PFSK-1 (cell line): Measurements from ENCODE around the gene CEP70.

ENCODE experiments used
- FOXP2 ChIP-seq: optimal IDR thresholded peaks from 2 replicates; pipeline ENCODE3; 2011; ENCODE audit warnings: borderline replicate concordance, control low read depth, inconsistent platforms; ENCODE audit not compliant: insufficient read depth; ENCODE audit errors: extremely low read length, extremely low read depth
- POLR2AphosphoS5 ChIP-seq: IDR thresholded peaks from 2 replicates; pipeline ENCODE4 v1.6.1; 2012; ENCODE audit warnings: low read depth, mild to moderate bottlenecking, control low read depth, low read length, moderate library complexity
- REST ChIP-seq, 2 experiments: IDR thresholded peaks; 2 replicates each; pipeline versions ENCODE4 v1.6.1 to v1.8.0; 2011 to 2012; ENCODE audit warnings: low read depth in 2 of 2, low read length in 2 of 2, control low read depth in 1 of 2, inconsistent platforms in 1 of 2, mild to moderate bottlenecking in 1 of 2, moderate library complexity in 1 of 2; ENCODE audit not compliant: insufficient read depth in 1 of 2
- SIN3A ChIP-seq: IDR thresholded peaks from 2 replicates; pipeline ENCODE4 v1.6.1; 2012; ENCODE audit warnings: mild to moderate bottlenecking, low read length, moderate library complexity, borderline replicate concordance; ENCODE audit not compliant: insufficient read depth
- TAF1 ChIP-seq: IDR thresholded peaks from 2 replicates; pipeline ENCODE4 v1.6.1; 2012; ENCODE audit warnings: low read length, control low read depth, borderline replicate concordance; ENCODE audit not compliant: insufficient read depth

CEP70 gene

DNA sequence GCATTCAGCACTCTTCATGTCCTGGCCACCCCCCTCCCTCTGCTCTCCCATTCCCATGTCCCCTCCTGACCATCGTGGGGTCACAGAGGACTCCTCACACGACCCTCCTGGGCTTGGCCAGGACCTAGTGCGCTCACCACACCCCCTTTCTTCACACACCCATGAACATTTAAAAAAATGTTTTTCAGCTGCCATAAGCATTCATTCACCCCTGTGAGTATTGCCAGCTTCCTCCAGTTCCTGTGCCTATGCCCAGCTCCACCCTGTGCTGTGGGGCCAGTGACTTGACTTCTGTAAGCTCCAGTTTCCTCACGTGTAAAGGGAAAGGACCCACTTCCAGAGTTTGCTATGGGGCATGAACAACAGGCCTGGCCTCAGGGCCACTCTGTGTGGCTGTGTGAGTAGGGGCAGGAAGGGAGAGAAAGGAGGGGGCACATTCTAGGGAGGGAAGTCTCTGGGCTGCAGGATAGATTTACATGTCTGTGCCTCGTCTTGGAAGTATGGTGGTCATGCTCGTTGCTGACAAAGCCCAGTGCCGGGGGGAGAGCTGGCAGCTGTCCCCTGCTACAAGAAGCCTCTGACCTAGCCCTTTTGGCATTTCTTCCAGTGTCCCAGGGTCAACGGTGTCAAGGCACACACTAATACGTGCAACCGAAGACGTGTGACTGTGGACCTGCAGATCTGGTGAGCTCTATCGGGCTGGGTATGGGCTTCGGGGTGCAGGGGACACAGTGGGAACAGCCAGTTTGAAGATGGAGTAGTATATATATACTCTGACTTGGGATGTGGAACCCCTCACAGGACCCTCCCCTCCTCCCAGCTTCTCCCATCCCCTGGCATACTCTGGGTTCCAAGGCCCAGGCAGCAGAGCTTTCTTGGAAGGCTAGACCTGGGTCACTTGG lies 136.8 kb downstream of the CEP70 start:
- no peak for TF ChIP-seq SIN3A
- no peak for TF ChIP-seq POLR2AphosphoS5
- TF ChIP-seq TAF1 = no peak
- TF ChIP-seq REST (IDR thresholded peaks at IDR 0.05; ENCODE audit: insufficient read depth in 1 of 2, low read depth in 2 of 2, low read length in 2 of 2) = no peak
- TF ChIP-seq FOXP2 = no peak

DNA sequence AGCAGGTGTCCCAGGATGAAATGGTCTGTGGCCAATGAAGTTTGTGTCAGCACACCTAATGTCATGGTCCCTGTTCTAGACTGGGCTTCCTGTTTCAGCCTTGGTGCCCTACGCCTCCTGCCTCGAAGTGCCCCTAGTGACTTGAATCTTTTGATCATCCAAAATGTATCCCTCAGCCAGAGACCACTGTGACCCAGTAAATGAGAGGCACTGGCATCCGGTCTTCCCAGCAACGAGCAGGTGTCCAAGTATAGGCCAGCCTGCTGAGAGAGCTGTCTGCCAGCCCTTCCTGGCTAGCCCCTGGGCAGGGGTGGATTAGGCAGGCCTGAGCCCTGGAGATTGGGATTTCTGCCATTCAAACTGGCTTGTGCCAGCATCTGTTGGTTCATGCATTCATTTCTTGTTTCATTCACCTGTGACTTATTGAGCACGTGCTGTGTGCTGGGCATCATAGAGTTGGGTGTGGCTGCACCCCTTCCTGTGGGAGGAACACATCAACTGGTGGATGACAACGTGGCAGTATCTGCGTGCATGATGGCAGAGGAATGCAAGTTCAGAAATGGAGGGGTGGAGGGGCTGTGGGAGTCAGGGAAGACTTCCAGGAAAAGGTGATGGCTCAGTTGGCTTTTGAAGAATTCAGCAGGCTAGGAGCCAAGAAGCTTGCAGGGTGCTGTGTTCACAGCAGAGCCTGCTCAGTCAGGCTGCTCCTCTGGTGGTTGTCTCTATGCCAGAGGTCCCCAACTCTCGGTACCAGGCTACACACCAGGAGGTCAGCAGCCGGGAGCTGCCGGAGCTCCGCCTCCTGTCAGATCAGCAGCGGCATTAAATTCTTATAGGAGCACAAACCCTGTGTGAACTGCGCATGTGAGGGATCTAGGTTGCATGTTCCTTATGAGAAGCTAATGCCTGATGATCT lies 138.0 kb downstream of the CEP70 start:
- TF ChIP-seq SIN3A (no peak), REST (IDR thresholded peaks at IDR 0.05; ENCODE audit: insufficient read depth in 1 of 2, low read depth in 2 of 2, low read length in 2 of 2) (no peak), TAF1 (no peak), FOXP2 (no peak)

DNA sequence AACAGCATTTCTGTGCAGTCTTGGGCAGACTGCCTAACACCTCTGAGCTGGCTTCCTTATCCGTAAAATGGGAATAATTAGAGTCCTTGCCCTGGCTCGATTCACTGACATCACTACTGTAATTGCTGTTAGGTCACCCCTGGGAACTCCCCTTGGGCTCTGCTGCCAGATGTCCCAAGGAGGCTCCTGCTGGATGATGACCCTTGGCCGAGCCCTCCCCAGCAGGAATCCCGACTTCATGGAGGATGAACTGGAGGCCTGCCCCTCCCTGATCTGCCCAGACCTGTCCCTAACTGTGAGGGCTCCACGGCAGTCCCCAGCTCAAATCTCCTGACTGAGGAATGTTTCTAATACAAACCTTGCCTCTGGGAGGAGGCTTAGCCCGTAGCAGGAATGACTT lies 141.6 kb downstream of the CEP70 start:
- no peak for TF ChIP-seq SIN3A
- TF ChIP-seq FOXP2 = no peak
- TF ChIP-seq REST (IDR thresholded peaks at IDR 0.05; ENCODE audit: insufficient read depth in 1 of 2, low read depth in 2 of 2, low read length in 2 of 2) = no peak
- TF ChIP-seq POLR2AphosphoS5 = no peak
- TF ChIP-seq TAF1 = no peak

- no peak for TF ChIP-seq SIN3A
- no peak for TF ChIP-seq REST (IDR thresholded peaks at IDR 0.05; ENCODE audit: insufficient read depth in 1 of 2, low read depth in 2 of 2, low read length in 2 of 2)
- no peak for TF ChIP-seq TAF1
- TF ChIP-seq POLR2AphosphoS5 = no peak
- TF ChIP-seq FOXP2 = no peak
Measured at GRCh38 chr3:138451595-138452162, 142.4 kb downstream of the CEP70 start.
